Fibroblast of the aortic adventitia (primary cell): ENCODE measurements around the gene HIGD1B. TPM values are rescaled to one million over a fixed set of nuclear protein-coding genes. Genes with fewer than 3 reads are reported as not detected.
A peak's percentile ranks its signal among the peaks of the same experiment; 100 is the strongest.

Experiments
- DNase-seq: peaks from one replicate; pipeline ENCODE4 v3.0.0-alpha.2; 2010; ENCODE audit warnings: low read depth
- H3K4me3 ChIP-seq: 2 replicates; pipeline ENCODE4 v1.5.1; 2011; ENCODE audit warnings: low read depth, mild to moderate bottlenecking, control low read depth, low read length, moderate library complexity
- small RNA-seq: library from RNA; depleted of rRNA; stranded (forward); fragments of <200 nt; gene quantifications from one replicate; pipeline ENCODE3, GENCODE V24; 2012
- total RNA-seq: library from RNA; depleted of rRNA; stranded (reverse); fragments of >200 nt; gene quantifications from 2 replicates; pipeline ENCODE4 v1.2.3, GENCODE V29; 2012; ENCODE audit warnings: low replicate concordance
- TF ChIP-seq, protein P1 (sequence below): IDR thresholded peaks from 2 replicates; pipeline ENCODE4 v1.5.1; 2011; ENCODE audit warnings: mild to moderate bottlenecking, low read length, control low read depth, inconsistent platforms; ENCODE audit not compliant: insufficient read depth

The HIGD1B gene
- total RNA-seq, 1 donor, result not detected

DNA sequence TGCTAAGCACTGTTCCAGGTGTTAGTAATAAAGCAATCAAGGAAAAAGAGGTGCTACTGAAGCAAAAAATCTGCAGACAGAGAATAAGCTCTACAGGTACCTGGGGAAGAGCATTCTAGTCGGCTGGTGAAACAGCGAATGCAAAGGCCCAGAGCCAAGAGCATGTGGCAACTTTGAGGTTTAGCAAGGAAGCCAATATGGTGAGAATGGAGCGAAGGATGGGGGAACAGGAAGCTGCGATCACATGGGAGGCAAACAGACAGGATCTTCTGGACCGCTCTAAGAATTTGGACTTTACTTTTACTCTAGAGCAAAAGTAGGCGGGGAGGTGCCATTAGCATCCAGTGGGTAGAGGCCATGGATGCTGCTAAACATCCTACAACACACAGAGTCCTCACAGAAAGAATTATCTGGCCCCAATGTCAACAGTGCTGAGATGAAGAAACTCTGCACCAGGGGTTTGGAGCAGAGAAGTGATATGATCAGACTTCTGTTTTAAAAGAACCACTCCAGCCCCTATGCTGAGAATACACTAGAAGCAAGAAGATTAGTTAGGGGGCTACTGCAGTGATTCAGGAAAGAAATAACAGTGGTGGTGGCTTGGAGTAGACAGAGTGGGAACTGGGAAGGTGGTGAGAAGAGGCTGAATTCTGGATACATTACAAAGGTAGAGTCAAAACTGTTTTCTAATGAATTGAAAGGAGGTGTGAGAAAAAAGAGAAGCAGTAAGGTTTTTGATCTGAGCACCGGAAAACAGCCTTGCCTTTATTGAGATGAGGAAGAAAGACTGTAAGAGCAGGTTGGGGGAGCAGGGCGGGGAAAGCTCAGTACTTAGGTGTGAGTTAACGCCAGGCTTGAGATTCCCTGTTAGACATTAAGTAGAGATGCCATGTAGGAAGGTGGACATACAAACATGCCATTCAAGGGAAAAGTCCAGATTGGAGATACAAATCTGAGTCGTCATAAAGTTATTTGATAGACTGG lies 40.6 kb downstream of the HIGD1B start:
- TF ChIP-seq, protein P1, sequence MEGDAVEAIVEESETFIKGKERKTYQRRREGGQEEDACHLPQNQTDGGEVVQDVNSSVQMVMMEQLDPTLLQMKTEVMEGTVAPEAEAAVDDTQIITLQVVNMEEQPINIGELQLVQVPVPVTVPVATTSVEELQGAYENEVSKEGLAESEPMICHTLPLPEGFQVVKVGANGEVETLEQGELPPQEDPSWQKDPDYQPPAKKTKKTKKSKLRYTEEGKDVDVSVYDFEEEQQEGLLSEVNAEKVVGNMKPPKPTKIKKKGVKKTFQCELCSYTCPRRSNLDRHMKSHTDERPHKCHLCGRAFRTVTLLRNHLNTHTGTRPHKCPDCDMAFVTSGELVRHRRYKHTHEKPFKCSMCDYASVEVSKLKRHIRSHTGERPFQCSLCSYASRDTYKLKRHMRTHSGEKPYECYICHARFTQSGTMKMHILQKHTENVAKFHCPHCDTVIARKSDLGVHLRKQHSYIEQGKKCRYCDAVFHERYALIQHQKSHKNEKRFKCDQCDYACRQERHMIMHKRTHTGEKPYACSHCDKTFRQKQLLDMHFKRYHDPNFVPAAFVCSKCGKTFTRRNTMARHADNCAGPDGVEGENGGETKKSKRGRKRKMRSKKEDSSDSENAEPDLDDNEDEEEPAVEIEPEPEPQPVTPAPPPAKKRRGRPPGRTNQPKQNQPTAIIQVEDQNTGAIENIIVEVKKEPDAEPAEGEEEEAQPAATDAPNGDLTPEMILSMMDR, result no peak
- no peak for DNase-seq
- H3K4me3 ChIP-seq, result no peak overlapping the region

DNA sequence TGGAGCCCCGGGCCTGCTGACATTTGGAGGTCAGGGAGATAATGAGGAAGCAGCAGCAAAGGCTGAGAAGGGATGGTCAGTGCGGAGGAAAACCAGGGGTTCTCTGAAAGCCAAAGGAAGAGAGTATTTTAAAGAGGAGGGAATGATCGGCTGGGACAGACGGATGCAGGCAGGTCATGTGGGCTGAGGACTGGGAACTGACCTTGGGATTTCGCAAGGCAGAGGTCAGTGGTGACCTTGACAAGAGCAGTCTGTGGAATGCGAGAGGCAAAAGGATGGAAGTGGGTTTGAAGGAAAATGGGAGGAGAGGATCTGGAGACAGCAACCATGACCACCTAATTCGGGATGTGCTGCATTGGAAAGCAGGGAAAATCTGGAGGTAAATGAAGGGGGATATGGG lies 41.3 kb downstream of the HIGD1B start:
- H3K4me3 ChIP-seq, result no peak overlapping the region
- TF ChIP-seq, protein P1, result no peak
- DNase-seq, result no peak

DNA sequence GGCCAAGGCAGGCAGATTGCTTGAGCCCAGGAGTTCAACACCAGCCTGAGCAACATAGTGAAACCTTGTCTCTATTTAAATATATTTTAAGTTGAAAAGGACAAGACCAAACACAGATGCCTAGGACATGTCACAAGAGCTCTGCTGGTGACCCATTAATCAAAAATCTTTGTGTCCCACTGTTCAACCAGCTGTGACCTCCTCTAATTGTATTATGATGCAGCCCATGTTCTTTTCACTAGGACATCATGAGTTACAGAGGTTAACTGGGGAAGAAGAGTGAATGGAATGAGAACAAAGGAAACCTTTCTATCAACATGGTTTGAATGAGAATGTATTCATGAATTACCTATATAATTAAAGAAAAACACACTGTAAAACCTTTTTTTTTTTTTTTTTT lies 44.6 kb downstream of the HIGD1B start:
- TF ChIP-seq, protein P1, result no peak
- no peak overlapping the region for H3K4me3 ChIP-seq
- DNase-seq, result no peak

GRCh38 chr17:44894642-44895041 lies 47.0 kb downstream of the HIGD1B start:
- H3K4me3 ChIP-seq, result no peak overlapping the region
- TF ChIP-seq, protein P1, result no peak
- no peak for DNase-seq

DNA sequence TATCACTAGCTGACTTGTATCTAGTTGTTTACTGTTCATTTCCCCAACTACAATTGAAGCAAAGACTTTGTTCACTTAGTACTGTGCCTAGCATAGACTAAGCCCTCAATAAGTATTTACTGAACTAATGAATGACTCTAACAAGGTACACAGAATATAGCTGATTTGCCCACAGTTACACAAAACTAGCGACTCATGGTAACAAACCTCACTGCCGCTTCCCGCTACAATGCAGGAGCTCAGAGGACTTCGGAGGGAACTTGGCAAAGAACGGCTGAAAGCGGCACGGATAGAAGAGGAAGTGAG lies 51.0 kb downstream of the HIGD1B start:
- peak overlapping the region; percentile 100 for H3K4me3 ChIP-seq
- TF ChIP-seq, protein P1, result no peak
- DNase-seq, result no peak

GRCh38 chr17:44899074-44899782 lies 51.5 kb downstream of the HIGD1B start, which contains the start of gene EFTUD2:
Gene EFTUD2, minus strand, starts transcription at chr17:44899445. Its CDS starts 4,924 bp downstream, at chr17:44894521.
- TF ChIP-seq, protein P1, result no peak
- DNase-seq, result peak; percentile 91
- H3K4me3 ChIP-seq, result peak within 1 kb of the TSS; percentile 100

Small RNAs within 50 kb of the gene (small RNA-seq; reads per million reads assigned to genes)
- not detected for gene RN7SL405P

Other genes starting within 250 kb of the HIGD1B start
- 0.18 TPM in 1 of 2 replicates, not detected in the other for gene MEIOC, start 191.4 kb upstream of the HIGD1B start, total RNA-seq
- gene CCDC43, start 158.1 kb upstream of the HIGD1B start, total RNA-seq, result 33.4 and 50.7 TPM in 2 replicates
- gene DBF4B, start 139.2 kb upstream of the HIGD1B start, total RNA-seq, result 4.9 and 5.2 TPM in 2 replicates
- gene ADAM11, start 88.9 kb upstream of the HIGD1B start, total RNA-seq, result 0.36 and 1.9 TPM in 2 replicates
- gene GJC1, start 17.6 kb upstream of the HIGD1B start, total RNA-seq, result 4.5 and 21.1 TPM in 2 replicates
- gene EFTUD2, start 51.6 kb downstream of the HIGD1B start, total RNA-seq, result 79.9 and 81.2 TPM in 2 replicates
- gene GFAP, start 67.6 kb downstream of the HIGD1B start, total RNA-seq, result not detected in 2 replicates
- gene KIF18B, start 99.9 kb downstream of the HIGD1B start, total RNA-seq, result 0.08 and 10.8 TPM in 2 replicates
- 0.09 TPM in 1 of 2 replicates, not detected in the other for gene C1QL1, start 120.4 kb downstream of the HIGD1B start, total RNA-seq
- 22.2 and 31.3 TPM in 2 replicates for gene DCAKD, start 203.7 kb downstream of the HIGD1B start, total RNA-seq
- 77.6 and 296 TPM in 2 replicates for gene NMT1, start 213.4 kb downstream of the HIGD1B start, total RNA-seq